GM18519 (cell line): ENCODE measurements around the gene ZNF532.
"Not testable (repeated sequence)": the region's sequence is repeated elsewhere in the genome, so short reads cannot be mapped to it uniquely, and the experiment has no call there.

Experiments
- ATAC-seq: cut with Tn5 transposase; IDR thresholded peaks from one replicate; pipeline ENCODE4 v1.9.1; 2021; ENCODE audit warnings: mild to moderate bottlenecking, moderate library complexity; ENCODE audit not compliant: unreplicated experiment, low FRiP score

The ZNF532 gene

DNA sequence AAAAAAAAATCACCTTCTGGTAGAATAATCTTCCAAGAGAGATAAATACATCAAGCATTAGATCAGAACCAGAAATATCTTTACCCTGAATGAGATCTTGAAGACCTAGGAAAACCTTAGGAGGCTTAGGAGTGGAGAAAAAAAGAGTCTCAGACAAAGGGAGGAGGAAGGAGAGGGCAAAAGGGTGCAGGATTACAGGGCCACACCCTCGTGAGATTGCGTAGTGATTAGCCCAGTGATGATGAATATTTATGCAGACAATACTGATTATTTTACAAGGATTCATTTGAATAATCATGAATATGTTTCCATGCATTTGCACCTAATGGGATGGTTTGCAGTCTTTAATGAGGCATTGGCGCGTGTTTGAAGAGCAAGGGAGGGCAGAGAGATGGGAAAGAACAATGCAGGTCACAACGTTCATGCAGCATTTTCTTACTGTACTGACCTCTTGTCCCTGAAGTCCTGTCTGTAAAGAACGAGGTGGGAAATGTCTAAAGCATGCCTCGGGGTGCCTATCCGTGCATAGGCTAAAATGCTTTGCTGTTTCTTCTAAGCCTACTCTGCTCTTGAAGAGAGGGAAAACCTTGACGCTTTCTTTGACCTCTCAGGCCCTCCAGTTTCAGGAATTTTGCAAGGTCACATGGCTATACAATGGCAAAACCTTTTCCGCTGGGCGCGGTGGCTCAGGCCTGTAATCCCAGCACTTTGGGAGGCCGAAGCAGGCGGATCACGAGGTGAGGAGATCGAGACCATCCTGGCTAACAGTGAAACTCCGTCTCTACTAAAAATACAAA lies 18.6 kb upstream of the ZNF532 start:
- no peak for ATAC-seq

DNA sequence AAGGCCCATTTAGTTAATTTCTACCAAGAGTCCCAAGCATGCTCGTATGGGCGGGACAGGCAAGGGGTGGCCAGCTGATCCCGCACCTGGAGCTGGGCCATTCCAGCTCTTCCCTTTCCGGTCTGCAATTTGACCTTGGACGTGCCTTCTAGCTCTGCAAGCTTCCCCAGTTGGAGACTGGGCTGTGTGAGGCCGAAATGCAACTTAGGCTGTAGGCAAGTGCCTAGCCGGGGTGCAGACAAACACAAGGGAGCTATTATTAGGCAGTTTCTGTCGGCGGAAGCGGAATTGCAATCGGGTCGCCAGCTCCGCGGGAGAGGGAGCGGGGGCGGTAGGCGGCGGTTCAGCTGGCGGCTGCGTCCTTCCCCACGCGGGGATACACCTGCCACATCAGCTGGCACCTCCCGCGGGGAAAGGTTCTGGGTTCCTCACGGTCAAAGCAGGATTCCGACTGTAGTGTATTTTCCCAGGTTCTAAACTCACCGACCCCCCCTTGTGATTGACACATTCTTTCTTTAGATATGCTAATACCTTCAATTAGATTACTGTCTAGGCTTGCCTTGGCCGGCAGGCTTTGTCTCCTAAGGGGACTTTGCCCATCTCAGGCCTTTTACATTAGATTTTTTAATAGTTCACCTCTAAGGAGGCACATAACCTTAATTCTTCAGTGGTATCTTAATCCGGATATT lies 17.1 kb upstream of the ZNF532 start:
- ATAC-seq: no peak

DNA sequence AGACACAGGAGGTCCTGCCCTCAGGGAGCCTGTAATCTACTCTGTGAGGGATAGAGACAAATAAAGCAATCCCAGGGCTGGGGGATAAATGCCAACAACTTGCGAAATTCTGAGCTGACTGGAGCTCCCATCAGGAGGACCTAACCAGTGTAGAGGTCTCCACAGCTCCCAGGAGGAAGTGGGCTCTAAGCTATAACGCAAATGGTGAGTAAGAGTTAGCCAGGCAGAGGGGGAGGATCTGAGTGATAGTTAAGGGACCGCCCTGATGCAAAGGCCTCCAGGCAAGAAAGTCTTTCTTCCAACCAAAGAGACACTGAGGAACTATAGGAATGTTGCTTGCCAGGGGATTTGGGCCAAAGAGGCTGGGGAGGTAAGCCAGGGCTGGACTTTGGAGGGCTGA lies 16.0 kb upstream of the ZNF532 start:
- ATAC-seq: no peak

DNA sequence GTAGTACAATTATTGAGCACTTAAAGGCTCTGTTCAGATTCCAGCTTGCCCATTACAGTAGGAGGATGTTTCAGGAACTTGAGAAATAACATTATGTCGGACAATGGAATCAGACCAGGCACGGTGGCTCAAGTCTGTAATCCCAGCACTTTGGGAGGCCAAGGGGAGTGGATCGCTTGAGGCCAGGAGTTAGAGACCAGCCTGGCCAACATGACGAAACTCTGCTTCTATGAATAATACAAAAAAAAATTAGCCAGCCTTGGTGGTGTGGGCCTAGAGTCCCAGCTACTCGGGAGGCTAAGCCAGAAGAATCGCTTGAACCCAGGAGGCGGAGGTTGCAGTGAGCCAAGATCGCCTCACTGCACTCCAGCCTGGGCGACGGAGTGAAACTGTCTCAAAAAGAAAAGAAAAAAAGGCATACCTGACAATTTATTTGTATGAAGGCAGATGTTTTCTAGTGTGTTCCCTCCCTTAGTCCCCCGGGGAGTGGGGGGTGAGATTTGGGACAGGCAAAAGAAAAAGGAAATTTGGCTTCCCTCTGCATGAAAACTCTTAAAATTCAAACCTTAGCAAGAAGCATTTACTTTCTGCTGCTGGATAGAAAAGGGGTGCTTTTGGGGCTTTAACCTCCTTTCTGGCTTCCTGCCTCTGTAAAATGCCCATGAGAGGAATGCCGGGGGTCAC lies 13.7 kb upstream of the ZNF532 start:
- ATAC-seq: no peak

DNA sequence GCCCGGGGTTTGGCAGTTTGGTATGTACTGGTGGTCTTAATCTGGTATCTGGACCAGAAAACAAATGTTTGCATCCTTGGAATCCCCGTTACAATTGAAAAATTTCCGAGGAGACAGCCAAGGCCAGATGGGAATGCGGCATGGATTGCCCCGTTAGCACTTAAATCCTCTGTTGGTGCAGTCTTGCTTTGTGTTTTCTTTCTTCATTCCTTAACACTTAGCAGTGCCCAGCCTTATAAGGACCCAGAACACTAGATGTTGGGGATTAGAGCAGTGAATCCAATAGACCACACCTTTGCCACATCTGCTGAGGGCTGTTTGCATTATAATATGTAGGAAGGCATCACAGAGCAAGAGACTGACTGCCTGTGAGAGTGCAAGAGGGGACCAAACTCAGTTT lies 12.8 kb upstream of the ZNF532 start:
- ATAC-seq: no peak

DNA sequence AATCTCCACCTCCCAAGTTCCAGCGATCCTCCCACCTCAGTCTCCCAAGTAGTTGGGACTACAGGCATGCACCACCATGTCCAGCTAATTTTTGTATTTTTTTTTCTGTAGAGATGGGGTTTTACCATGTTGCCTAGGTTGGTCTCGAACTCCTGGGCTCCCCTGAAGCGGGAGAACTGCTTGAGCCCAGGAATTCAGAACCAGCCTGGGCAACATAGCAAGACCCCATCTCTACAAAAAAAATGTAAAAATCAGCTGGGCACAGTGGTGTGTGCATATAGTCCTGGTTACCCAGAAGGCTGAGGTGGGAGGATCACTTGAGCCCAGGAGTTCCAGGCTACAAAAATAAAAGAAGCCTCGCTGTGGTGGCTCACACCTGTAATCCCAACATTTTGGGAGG lies 12.0 kb upstream of the ZNF532 start:
- ATAC-seq: no peak

DNA sequence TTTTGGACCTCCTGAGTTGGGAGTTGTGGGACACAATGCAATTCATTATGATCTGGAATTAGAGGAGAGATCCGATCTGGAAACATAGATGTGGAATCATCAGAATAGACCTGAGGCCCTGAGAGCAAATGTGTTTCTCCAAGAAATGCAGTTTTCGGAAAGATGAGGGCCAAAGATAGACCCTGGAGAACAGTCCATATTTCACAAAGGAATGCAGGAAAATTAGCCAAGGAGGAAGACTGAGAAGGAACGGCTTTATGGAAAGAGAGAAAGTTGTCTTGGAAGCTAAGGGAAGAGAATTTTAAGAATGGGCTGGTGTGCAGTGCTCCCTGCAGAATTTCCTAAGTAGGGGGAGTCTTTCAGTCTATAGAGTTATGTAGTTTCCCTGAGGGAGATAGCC lies 11.1 kb upstream of the ZNF532 start:
- ATAC-seq: no peak

DNA sequence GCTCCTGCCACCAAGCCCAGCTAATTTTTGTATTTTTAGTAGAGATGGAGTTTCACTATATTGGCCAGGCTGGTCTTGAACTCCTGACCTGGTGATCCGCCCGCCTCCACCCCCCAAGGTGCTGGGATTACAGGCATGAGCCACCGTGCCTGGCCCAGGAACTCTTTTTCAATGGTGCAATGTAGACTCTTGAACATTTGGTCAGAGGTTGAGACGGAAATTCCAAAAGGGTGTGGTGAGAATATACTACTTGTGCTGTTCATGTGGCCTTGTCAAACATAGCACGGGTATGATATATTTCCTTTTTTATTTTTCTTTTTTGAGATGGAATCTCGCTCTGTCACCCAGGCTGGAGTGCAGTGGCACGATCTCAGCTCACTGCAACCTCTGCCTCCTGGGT lies 9.2 kb upstream of the ZNF532 start:
- not testable (repeated sequence) for ATAC-seq

DNA sequence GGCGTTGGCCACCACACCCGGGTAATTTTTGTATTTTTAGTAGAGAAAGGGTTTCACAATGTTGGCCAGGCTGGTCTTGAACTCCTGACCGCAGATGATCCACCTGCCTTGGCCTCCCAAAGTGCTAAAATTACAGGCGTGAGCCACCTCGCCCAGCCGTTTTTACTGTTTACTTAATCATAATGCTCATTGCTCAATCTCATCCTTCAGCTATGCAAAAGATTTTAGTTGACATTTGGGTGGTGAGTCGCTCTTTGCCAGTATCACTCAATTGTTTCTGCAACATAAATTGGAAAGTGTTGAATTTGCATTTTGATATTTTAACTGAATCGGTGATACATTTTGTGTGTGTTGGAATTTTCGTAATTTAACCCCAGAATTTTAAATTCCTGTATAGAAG lies 7.8 kb upstream of the ZNF532 start:
- no peak for ATAC-seq

DNA sequence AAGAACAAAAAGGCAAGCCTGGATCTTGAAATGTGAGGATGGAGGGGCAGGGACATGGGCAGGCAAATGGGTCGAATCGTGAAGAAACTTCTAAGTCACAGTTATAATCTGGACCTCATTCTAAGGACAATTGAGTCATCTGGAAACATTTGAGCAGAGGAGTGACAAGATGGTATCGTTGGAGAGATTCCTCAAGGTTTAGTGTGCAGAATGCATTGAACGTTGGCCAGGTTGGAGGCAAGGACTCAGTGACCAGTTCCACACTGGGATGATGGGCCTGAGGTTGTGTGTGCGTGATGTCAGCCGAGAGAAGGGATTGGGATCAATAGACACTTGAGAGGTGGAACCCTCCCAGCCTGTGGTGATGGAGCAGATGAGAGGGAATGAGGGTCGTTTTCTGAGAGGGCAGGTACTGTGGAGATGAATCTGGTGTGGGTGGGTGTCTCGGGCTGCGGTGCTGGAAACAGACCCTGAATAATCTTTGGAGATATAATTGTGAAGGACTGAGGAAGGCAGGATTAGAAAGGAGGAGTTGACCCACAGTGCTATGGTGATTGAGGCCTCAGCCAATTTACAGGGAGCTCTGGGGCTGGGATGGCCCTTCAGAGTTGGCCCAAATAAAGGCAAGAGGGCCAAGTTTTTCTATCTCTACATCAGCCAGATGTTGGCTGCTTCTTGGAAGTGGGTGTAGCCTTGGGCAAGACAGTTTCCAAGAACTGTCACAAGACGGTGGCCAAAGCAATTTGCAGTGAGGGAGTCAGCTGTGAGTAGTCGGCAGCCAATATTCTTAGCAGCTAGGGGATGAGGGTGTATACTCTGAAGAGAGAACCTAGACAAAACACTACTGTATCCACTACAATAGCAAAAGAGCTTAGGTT lies 5.8 kb upstream of the ZNF532 start:
- ATAC-seq: no peak

DNA sequence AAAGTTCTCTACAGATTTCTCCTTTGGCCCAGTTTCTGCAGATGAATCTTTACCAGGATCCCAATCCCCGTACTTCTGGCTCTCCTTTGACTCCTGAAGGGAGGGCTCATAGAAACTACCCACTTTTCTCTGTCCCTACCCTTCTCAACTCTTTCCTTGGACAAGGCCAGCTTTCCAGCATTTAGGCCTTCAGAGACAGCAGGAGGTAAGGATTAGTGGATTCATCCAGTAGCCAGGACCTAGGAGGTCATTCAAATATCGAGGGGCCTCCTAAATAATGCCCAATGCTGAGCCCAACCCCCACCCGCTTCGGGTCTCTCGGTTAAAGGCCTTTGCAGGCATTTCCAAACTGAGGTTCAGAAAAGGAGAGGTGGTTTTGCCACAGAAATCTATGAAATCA lies 4.8 kb upstream of the ZNF532 start:
- no peak for ATAC-seq

DNA sequence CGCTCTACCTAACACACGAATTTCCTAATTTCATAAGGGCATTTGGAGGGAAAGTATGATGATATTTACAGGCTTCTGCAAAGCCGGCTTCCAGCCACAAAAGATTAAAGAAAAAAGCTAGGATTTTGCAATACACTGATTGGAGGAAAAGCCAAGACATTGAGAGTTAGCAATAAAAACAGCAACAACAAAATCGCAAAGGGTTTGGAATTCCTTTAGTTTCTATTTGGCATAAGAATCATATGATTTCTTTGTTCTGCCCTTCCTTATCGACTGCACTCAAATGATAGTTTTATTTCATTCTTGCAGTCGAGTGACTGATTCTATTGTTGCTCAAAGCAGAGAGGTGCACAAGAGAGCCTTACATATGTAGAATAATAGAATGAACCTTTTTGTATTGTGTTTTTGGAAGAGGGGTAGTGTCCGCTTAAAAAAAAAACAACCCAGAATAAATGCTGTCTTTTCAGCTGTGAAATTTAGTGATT lies 3.9 kb upstream of the ZNF532 start:
- no peak for ATAC-seq

DNA sequence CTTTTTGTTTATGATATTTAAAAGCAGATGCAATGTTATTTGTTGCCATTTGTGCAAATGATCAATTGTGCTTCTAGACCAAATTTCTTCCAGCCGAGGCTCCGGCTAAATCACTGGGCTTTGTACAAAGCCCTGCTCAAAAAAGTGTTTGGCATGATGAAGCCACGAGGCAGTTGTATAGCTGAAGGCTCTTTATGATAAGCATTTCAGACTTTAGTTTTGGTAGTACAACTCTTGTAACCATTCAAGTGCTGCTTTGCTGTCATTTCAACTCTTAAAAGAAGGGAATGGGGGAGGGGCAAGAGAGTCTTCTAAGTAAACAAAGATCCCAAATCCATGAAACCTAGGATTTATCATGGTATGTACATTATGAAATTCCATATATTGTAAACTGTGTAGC lies 3.3 kb upstream of the ZNF532 start:
- ATAC-seq: no peak

DNA sequence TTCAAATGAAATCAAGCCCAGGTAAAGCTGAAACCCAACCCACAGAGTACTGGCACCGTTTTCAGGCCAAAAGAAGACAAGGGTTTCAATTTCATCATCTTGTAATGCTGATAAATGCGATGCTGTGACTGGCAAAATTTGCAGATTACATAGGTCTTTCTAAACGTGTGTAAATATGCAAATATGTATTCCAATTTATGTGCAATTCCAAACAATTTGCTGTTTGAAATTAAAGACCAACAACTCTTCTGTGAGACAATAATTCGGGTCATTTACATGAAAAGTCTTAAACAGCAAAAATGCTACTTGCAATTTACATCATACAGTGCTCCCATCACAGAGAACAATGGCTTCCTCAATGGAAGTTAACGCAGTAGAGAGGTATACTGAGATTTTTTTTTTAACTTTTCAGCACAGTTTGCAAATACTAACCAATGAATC lies 2.8 kb upstream of the ZNF532 start:
- no peak for ATAC-seq

DNA sequence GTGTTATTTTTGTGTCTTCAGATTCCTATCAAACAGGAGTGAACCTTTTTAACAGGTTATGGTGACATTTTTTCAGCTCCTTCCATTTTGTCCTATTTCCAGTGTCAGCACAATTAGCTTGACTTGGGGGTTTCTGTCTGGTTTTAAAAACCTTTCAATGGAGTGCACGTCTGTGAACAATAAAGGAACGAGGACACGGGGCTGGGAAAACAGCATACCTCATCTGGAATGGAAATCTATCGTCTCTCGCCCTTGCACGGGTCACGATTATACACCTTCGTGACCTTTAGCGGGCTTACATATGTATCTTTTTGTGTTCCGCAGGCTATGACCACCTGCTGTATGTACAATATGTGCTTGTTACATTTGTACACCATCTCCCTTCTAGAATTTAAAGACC lies 2.3 kb upstream of the ZNF532 start:
- ATAC-seq: no peak

DNA sequence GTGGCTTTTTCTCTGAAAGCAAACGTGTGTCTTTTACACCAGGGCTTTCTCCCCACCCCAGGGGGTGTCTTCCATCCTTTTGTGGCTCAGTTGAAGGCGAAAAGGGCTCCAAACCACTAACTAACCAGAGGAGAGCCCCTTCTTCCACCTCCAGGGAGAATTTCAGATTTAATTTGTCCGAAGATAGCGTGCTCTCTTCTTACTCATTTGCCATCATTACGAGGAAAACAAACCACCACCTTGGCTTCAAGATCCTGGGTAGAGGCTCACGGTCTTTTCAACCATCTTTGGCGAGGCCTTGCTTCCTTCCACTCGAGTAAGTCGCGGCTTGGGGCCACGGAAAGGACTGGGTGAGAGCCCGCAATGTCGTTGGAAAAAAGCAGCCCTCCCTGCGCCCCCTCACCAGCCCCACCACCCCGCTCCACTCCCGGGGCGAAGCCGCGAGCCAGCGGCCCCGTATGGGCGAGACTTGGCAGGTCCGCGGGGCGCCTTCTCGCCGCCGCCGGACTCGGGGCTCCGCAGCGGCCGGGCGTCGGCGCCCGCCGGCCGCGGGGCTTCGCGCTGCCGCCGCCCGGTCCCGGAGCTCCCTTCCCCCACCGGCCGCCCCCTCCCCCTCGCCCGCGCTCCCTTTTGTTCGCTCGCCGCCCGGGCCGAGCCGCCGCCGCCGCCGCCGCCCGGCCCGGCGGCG lies 1.7 kb upstream of the ZNF532 start:
- no peak for ATAC-seq

DNA sequence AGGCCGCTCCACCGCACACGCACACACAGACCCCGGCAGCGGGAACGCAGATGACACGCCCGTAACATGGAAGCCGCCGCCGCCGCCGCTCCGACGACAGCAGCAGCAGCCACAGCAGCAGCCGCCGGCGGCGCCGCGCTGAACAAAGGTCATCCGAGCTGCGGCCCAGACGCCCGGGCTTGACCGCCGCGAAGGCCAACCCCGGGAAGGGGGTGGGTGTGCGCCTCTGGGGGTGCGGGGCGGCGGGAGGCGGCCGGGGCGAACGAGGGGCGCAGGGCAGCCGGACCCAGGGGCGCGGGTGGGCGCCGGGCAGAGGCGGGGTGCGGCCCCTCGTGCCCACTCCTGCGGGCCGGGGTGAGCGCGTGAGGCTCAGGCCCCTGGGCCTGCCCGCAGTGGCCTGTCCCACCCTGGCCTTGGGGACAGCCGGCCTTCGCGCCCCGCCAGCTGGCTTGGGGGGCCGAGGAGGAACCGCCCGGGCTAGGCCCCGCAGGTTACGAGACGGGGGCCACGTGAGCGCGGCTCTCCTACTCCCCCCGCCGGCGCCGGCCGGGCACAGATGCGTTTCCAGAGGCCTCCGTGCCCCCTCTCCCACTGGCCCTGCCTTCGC lies 1.0 kb upstream of the ZNF532 start:
- no peak for ATAC-seq

DNA sequence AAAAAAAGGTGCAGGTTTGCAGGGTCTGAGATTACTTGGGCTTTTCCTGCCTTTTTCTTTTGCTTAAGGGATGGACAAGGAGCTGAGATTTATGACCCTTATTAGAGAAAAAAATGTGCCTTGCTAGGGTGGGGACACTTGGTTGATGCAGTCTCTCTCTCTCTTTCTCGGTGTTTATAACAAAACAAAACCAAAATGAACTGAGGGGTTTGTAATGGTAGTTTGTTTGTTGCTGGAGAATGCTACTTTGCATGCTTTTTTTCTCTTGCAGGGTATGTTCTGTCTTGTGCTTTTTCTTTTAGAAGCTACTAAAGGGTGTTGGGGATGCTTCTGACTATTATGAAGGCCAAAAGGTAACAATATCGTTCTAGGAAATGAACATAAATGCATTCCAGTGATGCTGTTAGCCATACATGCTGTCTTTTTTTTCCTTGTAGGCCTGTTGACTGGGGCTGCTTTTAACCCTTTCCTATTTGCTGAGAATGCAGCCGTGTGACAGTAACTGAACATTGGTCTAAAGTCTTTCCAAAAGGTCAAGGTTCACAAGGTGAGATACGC lies 435 bp downstream of the ZNF532 start:
- no peak for ATAC-seq

DNA sequence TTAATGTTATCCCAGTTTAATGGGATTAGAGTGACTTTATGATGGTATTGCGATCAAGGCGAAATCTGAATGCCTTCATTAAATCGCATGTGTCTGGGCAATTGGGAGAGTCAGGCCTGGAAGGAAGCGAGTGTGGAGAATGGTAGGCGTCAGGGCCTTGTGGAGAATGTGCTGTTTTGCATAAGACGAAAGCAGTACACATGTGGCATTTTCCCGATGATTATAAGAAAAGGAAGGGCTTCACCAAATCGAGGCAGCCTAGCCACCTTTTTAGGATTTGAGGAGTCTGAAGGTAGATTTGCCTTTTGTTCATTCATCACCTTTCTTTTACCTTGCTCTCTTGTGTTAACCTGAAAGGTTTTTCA lies 1.0 kb downstream of the ZNF532 start:
- ATAC-seq: no peak
